ENCODE results near the gene LMCD1.

DNA sequence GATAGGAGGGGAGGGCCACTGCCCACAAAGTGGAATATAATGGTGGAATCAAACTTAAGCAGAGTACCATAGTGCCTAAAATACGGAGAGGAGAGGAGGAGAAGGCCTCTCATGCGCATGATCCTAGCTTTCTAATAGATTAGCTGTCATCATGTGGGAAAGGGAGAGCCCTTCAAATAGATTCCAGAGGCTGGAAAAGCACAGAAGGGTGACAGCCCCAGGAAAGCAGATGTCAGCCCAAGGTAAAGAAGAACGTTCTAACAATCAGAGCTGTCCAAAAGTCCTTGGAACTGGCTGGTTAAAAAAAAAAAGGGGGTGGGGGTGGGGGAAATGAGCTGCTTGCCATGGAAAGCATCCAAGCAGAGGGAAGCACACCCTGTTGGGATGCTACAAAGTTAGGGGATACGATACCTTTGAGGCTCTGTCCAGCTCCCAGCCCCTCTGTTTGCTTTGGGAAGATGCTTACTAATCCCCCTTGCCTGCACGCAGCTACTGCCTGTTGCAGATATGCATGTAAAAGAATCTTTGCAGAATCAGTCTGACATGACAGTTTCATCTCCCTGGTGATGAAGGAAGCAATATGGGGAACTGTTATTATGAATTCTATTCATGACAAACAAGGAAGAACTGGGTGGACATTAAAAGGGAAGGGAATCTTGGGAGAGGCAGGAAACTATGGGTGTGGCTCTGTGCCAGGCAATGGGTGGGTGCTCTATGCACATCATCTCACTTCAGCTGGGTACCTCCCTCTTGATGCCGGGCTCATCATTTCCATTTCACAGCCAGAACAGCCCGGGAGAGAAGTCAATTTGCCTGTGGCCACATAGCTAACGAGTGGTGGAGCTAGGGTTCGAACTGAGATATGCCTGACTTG, 10.1 kb upstream of the LMCD1 start:
- TF ChIP-seq, protein P1, sequence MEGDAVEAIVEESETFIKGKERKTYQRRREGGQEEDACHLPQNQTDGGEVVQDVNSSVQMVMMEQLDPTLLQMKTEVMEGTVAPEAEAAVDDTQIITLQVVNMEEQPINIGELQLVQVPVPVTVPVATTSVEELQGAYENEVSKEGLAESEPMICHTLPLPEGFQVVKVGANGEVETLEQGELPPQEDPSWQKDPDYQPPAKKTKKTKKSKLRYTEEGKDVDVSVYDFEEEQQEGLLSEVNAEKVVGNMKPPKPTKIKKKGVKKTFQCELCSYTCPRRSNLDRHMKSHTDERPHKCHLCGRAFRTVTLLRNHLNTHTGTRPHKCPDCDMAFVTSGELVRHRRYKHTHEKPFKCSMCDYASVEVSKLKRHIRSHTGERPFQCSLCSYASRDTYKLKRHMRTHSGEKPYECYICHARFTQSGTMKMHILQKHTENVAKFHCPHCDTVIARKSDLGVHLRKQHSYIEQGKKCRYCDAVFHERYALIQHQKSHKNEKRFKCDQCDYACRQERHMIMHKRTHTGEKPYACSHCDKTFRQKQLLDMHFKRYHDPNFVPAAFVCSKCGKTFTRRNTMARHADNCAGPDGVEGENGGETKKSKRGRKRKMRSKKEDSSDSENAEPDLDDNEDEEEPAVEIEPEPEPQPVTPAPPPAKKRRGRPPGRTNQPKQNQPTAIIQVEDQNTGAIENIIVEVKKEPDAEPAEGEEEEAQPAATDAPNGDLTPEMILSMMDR (conservative IDR thresholded peaks at IDR 0.05; ENCODE audit: low read length) = no peak
- no peak for TF ChIP-seq EZH2phosphoT487 (IDR thresholded peaks at IDR 0.05; ENCODE audit: borderline replicate concordance, low read depth, low read length)
